Measurements from ENCODE around the gene FAM187B. TPM values are rescaled to one million over a fixed set of nuclear protein-coding genes. Genes with fewer than 3 reads are reported as not detected.

The FAM187B gene
- total and polyA plus RNA-seq, 7 donors = not detected

- Histone ChIP-seq H3K36me3 (no peaks in the 10 kb centered on the region), H3K27me3 (peaks cover 0 to 38% (median 6%) of the 10 kb centered on the region in 3 donors), H3K4me1 (no peaks in the 10 kb centered on the region), H3K9me3 (peaks cover 0 to 3% (median 0%) of the 10 kb centered on the region in 4 donors), H3K27ac (no peak overlapping the region), H3K4me3 (no peak overlapping the region)
- TF ChIP-seq EP300 (IDR thresholded peaks at IDR 0.05) = no peak
- no peak for TF ChIP-seq CTCF (IDR thresholded peaks at IDR 0.05)
- no peak for TF ChIP-seq POLR2A (IDR thresholded peaks at IDR 0.05)
- no peak for TF ChIP-seq POLR2AphosphoS5 (IDR thresholded peaks at IDR 0.05)
- WGBS, 2 donors = 89 to 93% methylated on average over 6 of the region's 6 CpGs
- DNase-seq = no peak
- intact Hi-C loops (cut with DNase I) = no loop called here
Measured at GRCh38 chr19:35225951-35226350, 2.6 kb downstream of the FAM187B start.

GRCh38 chr19:35224681-35225571 is 3.6 kb downstream of the FAM187B start:
- Histone ChIP-seq H3K27ac (no peak overlapping the region), H3K4me3 (no peak overlapping the region), H3K36me3 (no peaks in the 10 kb centered on the region), H3K27me3 (peaks cover 0 to 38% (median 6%) of the 10 kb centered on the region in 3 donors), H3K4me1 (no peaks in the 10 kb centered on the region), H3K9me3 (peaks cover 0 to 3% (median 0%) of the 10 kb centered on the region in 4 donors)
- intact Hi-C loops (cut with DNase I) = no loop called here
- DNase-seq = no peak
- 60 to 72% methylated on average over 41 of the region's 41 CpGs for WGBS, 2 donors
- TF ChIP-seq EP300 (IDR thresholded peaks at IDR 0.05) (no peak), CTCF (IDR thresholded peaks at IDR 0.05) (no peak)

- Histone ChIP-seq H3K36me3 (no peaks in the 10 kb centered on the region), H3K27ac (no peak overlapping the region), H3K27me3 (peaks cover 0 to 38% (median 6%) of the 10 kb centered on the region in 3 donors), H3K4me3 (no peak overlapping the region), H3K9me3 (peaks cover 0 to 5% (median 1%) of the 10 kb centered on the region in 4 donors), H3K4me1 (no peaks in the 10 kb centered on the region)
- intact Hi-C loops (cut with DNase I) = no loop called here
- no peak for DNase-seq
- WGBS, 2 donors = 83 to 85% methylated on average over 4 of the region's 4 CpGs
- no peak for TF ChIP-seq POLR2A (IDR thresholded peaks at IDR 0.05)
- TF ChIP-seq POLR2AphosphoS5 (IDR thresholded peaks at IDR 0.05) = no peak
- TF ChIP-seq EP300 (IDR thresholded peaks at IDR 0.05) = no peak
- no peak for TF ChIP-seq CTCF (IDR thresholded peaks at IDR 0.05)
Measured at GRCh38 chr19:35223862-35224505, 4.6 kb downstream of the FAM187B start.

- 66 to 74% methylated on average over 6 of the region's 6 CpGs for WGBS, 2 donors
- TF ChIP-seq POLR2A (IDR thresholded peaks at IDR 0.05) (no peak), POLR2AphosphoS5 (IDR thresholded peaks at IDR 0.05) (no peak), CTCF (IDR thresholded peaks at IDR 0.05) (no peak), EP300 (IDR thresholded peaks at IDR 0.05) (no peak)
- peaks cover 0 to 6% (median 1%) of the 10 kb centered on the region in 4 donors for H3K9me3 ChIP-seq
- intact Hi-C loops (cut with DNase I) = no loop called here
- H3K4me3 ChIP-seq = no peak overlapping the region
- H3K27ac ChIP-seq = no peak overlapping the region
- no peaks in the 10 kb centered on the region for H3K4me1 ChIP-seq
- no peak for DNase-seq
- H3K27me3 ChIP-seq = peaks cover 0 to 32% (median 6%) of the 10 kb centered on the region in 3 donors
- no peaks in the 10 kb centered on the region for H3K36me3 ChIP-seq
Measured at GRCh38 chr19:35223084-35223790, 5.3 kb downstream of the FAM187B start.

Data from sigmoid colon (tissue), 7 donors.